Tibial nerve (tissue), 3 donors: ENCODE results near the gene AFF3.

Experiments used
- POLR2A ChIP-seq, 2 donors: fragments of 450-650 bp; IDR thresholded peaks; one replicate each; pipeline ENCODE4 v1.6.1; 2017; ENCODE audit warnings: antibody characterized with exemption in 2 of 2, mild to moderate bottlenecking in 2 of 2, moderate library complexity in 2 of 2
- TF ChIP-seq, protein P1 (sequence below), 5 experiments: fragments of 200-600 bp in 3 of 5; fragments of 450-650 bp in 2 of 5; sonication (generic) in 3 of 5; IDR thresholded peaks; one replicate each; pipeline ENCODE4 v1.5.1; 2016 to 2019; ENCODE audit warnings: antibody characterized with exemption in 5 of 5, mild to moderate bottlenecking in 3 of 5, moderate library complexity in 2 of 5

- no peak for TF ChIP-seq POLR2A (IDR thresholded peaks at IDR 0.05)
- TF ChIP-seq, protein P1, sequence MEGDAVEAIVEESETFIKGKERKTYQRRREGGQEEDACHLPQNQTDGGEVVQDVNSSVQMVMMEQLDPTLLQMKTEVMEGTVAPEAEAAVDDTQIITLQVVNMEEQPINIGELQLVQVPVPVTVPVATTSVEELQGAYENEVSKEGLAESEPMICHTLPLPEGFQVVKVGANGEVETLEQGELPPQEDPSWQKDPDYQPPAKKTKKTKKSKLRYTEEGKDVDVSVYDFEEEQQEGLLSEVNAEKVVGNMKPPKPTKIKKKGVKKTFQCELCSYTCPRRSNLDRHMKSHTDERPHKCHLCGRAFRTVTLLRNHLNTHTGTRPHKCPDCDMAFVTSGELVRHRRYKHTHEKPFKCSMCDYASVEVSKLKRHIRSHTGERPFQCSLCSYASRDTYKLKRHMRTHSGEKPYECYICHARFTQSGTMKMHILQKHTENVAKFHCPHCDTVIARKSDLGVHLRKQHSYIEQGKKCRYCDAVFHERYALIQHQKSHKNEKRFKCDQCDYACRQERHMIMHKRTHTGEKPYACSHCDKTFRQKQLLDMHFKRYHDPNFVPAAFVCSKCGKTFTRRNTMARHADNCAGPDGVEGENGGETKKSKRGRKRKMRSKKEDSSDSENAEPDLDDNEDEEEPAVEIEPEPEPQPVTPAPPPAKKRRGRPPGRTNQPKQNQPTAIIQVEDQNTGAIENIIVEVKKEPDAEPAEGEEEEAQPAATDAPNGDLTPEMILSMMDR (IDR thresholded peaks at IDR 0.05), result no peak
Measured at GRCh38 chr2:100126897-100127401, 15.4 kb downstream of the AFF3 start.
